GM12891 (cell line): Measurements from ENCODE around the gene TEAD1.

Source experiments
- DNase-seq: peaks from one replicate; pipeline ENCODE4 v3.0.0; 2011; ENCODE audit warnings: low spot score; ENCODE audit not compliant: insufficient read length
- FAIRE-seq: peaks from 2 replicates; lab custom pipeline; 2011; peaks lifted over from hg19 to GRCh38; lab: Jason Lieb, UNC
- PAX5 ChIP-seq: IDR thresholded peaks from 2 replicates; pipeline ENCODE4 v1.6.1; 2011; ENCODE audit warnings: low read length, moderate library complexity, mild to moderate bottlenecking; ENCODE audit not compliant: insufficient read depth, severe bottlenecking
- POLR2A ChIP-seq: IDR thresholded peaks from 2 replicates; pipeline ENCODE4 v1.6.1; 2011; ENCODE audit warnings: low read depth, low read length, control low read depth
- POLR2AphosphoS5 ChIP-seq: IDR thresholded peaks from 2 replicates; pipeline ENCODE4 v1.6.1; 2011; ENCODE audit warnings: low read depth, low read length, control low read depth
- POU2F2 ChIP-seq: IDR thresholded peaks from 2 replicates; pipeline ENCODE4 v1.6.1; 2011; ENCODE audit warnings: low read depth, mild to moderate bottlenecking, control low read depth, low read length, moderate library complexity
- SPI1 ChIP-seq: IDR thresholded peaks from 2 replicates; pipeline ENCODE4 v1.6.1; 2011; ENCODE audit warnings: low read depth, low read length, control low read depth
- TAF1 ChIP-seq: IDR thresholded peaks from 2 replicates; pipeline ENCODE4 v1.6.1; 2011; ENCODE audit warnings: low read depth, low read length, control low read depth

TEAD1 gene

DNA sequence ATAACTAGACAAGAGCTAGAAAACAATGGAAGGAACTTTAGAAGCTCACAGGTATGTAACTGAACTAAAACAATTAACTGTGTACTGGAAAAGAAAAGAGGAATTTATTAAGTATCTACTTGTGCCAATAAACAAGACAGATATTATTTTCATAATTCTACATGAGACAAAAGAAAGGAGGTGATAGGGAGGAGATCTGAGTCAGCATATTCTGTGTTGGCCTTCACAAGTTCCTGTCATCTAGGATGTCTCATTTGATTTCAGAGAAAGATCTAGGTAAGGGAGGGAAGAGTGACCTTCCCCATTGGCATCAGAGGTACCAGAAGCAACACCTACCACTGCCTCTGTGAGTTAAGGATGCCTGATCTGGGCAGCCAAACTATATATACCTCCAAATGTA lies 34.8 kb upstream of the TEAD1 start:
- no peak for DNase-seq
- no peak for TF ChIP-seq TAF1
- no peak for TF ChIP-seq POLR2A
- no peak for TF ChIP-seq POU2F2
- no peak for TF ChIP-seq PAX5
- no peak for TF ChIP-seq POLR2AphosphoS5
- TF ChIP-seq SPI1: no peak
- no peak for FAIRE-seq

- no peak for DNase-seq
- no peak for FAIRE-seq
- peak; percentile 17; the same call in 1 of the 2 replicates for TF ChIP-seq SPI1
- no peak for TF ChIP-seq PAX5
- TF ChIP-seq POU2F2: no peak
- no peak for TF ChIP-seq POLR2AphosphoS5
- TF ChIP-seq TAF1: no peak
- no peak for TF ChIP-seq POLR2A
Measured at GRCh38 chr11:12640355-12640754, 33.9 kb upstream of the TEAD1 start.

- peak; percentile 48 for DNase-seq
- no peak for TF ChIP-seq POLR2AphosphoS5
- TF ChIP-seq PAX5: no peak
- TF ChIP-seq TAF1: no peak
- no peak for TF ChIP-seq POLR2A
- TF ChIP-seq POU2F2: no peak
- no peak for TF ChIP-seq SPI1
- peak; percentile 94 for FAIRE-seq
Measured at GRCh38 chr11:12640926-12641849, 33.0 kb upstream of the TEAD1 start.

- FAIRE-seq (no peak), DNase-seq (no peak)
- TF ChIP-seq SPI1 (no peak), POU2F2 (no peak), PAX5 (no peak), POLR2A (no peak), TAF1 (no peak), POLR2AphosphoS5 (no peak)
Measured at GRCh38 chr11:12642040-12642439, 32.2 kb upstream of the TEAD1 start.

DNA sequence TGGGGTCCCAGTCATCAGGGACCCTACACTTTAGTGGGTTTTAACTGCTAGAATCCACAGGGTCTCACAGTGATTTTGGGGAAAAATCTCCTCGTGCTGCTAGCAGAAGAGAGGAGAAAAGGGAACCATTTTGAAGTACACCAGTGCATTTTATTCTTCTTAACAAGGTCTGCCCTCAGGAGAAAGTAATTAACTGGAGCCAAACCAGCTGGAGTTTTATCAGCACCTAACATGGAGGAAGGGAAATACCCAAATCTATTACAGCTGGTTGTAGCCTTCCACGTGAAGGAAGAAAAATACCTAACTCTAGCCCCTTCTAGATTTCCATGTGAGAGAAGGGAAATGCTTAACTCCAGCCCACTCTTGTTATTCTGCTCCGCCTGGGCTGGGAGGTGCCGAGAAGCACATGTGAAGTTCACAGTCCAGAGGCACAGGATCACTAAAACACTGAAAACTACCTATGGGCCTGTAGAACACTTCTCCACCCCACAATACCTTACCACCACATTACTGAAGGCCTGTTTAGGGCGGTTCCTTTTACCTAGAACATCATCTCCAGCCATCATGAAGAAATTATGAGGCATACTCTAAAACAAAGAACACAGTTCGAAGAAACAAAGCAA lies 31.3 kb upstream of the TEAD1 start:
- DNase-seq: no peak
- FAIRE-seq: no peak
- TF ChIP-seq SPI1 (no peak), POU2F2 (no peak), PAX5 (no peak), POLR2AphosphoS5 (no peak), POLR2A (no peak), TAF1 (no peak)

DNA sequence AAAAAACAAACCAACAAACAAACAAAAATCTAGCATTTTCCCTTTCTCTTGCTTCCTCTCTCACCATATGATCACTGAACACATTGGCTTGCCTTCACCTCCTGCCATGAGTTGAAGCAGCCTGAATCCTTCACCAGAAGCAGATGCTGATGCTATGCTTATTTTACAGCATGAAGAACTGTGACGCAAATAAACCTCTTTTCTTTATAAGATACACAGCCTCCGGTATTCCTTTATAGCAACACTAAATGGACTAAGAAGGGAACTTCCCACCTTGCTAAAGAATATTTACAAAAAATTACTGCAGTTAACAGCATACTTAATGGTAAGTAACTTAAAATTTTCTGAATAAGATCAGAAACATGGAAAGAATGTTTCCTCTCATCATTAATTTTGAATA lies 27.7 kb upstream of the TEAD1 start:
- no peak for TF ChIP-seq POLR2A
- TF ChIP-seq SPI1: no peak
- no peak for TF ChIP-seq TAF1
- no peak for TF ChIP-seq PAX5
- TF ChIP-seq POLR2AphosphoS5: no peak
- TF ChIP-seq POU2F2: no peak
- no peak for FAIRE-seq

DNA sequence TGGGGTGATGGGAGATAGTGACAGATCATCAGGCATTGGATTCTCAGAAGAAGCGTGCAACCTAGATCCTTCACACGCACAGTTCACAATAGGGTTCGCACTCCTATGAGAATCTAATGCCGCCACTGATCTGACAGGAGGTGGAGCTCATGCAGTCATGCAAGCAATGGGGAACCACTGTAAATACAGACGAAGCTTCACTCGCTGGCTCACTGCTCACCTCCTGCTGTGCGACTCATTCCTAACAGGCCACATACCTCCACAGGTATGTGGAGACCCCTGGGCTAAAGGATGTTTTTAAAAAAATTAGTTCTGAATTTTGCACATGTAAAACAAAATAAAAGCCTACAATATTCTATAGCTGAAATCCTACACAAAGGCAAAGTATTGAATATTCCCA lies 20.5 kb upstream of the TEAD1 start:
- TF ChIP-seq PAX5 (no peak), TAF1 (no peak), POLR2A (no peak), POLR2AphosphoS5 (no peak), POU2F2 (no peak), SPI1 (no peak)
- DNase-seq (no peak), FAIRE-seq (no peak)

More for the DNA sequence above, 27.7 kb upstream of the TEAD1 start:
- DNase-seq: no peak

DNA sequence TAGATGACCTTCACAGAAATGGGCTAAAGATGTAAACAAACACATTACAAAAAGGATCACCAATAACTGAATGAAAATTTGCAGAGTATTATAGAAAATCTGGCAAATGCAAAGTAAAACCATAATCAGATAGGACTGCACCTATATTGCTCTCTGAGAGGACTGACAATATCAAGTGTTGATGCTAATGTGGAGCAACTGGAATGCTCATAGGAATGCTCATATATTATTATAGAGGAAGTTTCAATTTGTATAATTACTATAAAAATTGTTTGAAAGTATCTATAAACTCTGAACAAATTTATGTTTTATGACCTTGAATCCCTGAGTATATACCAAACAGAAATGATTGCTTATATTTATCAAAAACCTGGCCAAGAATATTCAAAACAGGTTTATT lies 18.4 kb upstream of the TEAD1 start:
- TF ChIP-seq POLR2AphosphoS5 (no peak), TAF1 (no peak), PAX5 (no peak), POLR2A (no peak), SPI1 (no peak), POU2F2 (no peak)
- no peak for FAIRE-seq
- no peak for DNase-seq

DNA sequence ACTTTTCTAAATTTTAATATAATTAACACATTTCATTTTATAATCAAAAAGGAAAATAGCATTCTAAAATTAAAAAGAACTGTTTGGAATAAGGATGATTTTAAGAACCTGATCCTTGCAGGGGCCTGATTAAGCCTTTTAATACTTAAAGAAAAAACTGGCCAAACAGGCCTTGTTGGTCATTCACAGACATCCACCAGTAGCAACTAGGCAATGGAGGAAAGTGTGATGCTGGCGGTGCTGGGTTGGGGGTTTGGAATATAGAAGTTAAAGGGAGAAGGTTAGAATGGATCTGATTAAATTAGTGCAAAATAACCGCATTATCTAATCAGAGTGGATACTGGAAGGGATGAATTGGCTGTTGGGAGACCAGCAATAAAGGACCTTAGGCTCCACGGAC lies 16.9 kb upstream of the TEAD1 start:
- no peak for FAIRE-seq
- no peak for DNase-seq
- TF ChIP-seq POLR2AphosphoS5 (no peak), TAF1 (no peak), SPI1 (no peak), PAX5 (no peak), POU2F2 (no peak), POLR2A (no peak)
